HG02973 (cell line): Measurements from ENCODE around the gene PRAMEF4.
"Not testable (repeated sequence)": the region's sequence is repeated elsewhere in the genome, so short reads cannot be mapped to it uniquely, and the experiment has no call there.

Experiments used
- ATAC-seq: cut with Tn5 transposase; IDR thresholded peaks from one replicate; pipeline ENCODE4 v1.9.1; 2021; ENCODE audit warnings: moderate library complexity; ENCODE audit not compliant: unreplicated experiment

Gene PRAMEF4

GRCh38 chr1:12886101-12886500 lies at the start of gene PRAMEF4:
PRAMEF4 (minus strand) TSS chr1:12886201; CDS start chr1:12883394, 2,807 bp downstream.
- ATAC-seq: not testable (repeated sequence)

DNA sequence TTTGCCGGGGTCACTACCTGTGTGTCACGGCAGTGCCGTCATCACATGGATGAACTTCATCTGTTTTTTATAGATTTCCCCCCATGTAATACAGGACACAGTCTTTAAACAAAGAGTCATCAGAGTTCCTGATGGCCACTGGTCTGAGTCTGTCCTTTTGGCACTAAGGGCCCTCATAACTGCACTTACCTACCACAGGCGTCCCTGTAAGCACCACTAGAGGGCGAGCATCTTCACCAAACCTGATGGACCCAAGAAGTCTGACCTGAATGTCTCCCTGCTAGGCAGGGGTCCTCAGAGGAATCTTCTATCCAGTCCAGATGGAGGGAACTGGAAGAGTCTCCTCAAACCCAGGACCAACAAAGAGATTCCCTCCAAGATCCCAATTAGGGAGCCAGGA lies 38.4 kb upstream of the PRAMEF4 start:
- not testable (repeated sequence) for ATAC-seq

- ATAC-seq: not testable (repeated sequence)
Observed at GRCh38 chr1:12921749-12922148, 35.7 kb upstream of the PRAMEF4 start.

GRCh38 chr1:12916310-12916709 lies 30.3 kb upstream of the PRAMEF4 start, which contains the start of gene PRAMEF7:
PRAMEF7 (plus strand) TSS chr1:12916610; CDS start chr1:12917693, 1,083 bp downstream.
- not testable (repeated sequence) for ATAC-seq

DNA sequence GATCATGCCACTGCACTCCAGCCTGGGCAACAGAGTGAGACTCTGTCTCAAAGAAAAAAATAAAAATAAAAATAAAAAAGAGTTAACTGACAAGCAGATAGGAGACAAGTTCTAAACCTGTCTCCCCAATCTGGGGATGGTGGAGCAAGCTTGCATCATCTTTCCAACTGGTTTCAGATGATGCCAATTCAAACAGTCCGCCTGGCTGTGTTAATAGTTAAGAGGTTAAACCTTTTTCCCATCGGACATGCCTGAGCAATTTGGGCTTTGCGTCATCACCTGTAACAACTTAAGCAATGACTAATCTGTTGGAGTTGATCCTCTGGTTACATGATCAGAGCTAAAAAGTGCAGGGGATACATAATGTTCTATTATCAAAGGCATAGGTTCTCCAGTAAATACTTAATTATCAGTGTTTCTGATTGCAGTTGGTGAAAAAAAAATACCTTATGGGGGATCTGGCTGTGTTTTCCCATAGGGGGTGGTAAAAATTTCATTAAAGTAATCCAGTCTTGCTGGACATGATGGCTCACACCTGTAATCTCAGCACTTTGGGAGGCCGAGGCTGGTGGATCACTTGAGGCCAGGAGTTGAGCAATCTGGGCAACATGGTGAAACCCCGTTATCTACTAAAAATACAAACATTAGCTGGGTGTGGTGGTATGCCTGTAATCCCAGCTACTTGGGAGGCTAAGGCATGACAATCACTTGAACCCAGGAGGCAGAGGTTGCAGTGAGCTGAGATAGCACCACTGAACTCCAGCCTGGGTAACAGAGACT lies 18.0 kb upstream of the PRAMEF4 start:
- ATAC-seq: not testable (repeated sequence)

- not testable (repeated sequence) for ATAC-seq
Observed at GRCh38 chr1:12899186-12899585, 13.2 kb upstream of the PRAMEF4 start.

DNA sequence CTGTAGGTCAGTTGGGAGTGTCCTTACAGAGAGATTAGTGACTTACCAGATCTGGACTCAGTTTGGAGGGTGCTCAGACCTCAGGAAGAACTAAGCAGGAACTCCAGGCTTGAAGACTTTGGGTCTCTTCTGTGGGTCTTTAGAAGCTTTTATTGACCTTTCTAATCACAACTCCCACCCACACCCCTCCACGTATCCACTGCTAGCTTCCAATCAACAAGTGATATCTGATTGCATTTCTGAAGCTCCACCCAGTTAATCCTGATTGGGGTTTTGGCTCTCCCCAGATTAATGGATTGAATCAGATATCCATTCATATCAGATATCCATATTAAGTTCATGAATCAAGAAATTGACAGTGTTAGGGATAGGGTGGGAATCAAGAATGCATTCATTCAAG lies 12.2 kb upstream of the PRAMEF4 start, which contains the start of gene PRAMEF10:
Gene PRAMEF10, minus strand, starts transcription at position 101 of the 400 bp plus-strand sequence. CDS start 2,423 bp downstream, outside the sequence.
- ATAC-seq: not testable (repeated sequence)

DNA sequence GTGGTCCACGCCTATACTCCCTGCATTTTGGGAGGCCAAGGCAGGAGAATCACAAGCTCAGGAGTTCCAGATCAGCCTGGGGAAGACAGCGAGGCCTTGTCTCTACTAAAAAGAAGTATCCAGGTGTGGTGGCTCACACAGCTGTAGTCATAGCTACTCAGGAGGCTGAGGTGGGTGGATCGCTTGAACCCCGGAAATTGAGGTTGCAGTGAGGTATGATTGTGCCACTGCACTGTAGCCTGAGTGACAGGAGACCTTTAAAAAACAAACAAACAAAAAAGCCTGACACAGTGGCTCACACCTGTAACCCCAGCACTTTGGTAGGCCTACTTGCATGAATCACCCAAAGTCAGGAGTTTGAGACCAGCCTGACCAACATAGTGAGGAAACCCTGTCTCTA lies 7.5 kb downstream of the PRAMEF4 start:
- ATAC-seq: not testable (repeated sequence)

DNA sequence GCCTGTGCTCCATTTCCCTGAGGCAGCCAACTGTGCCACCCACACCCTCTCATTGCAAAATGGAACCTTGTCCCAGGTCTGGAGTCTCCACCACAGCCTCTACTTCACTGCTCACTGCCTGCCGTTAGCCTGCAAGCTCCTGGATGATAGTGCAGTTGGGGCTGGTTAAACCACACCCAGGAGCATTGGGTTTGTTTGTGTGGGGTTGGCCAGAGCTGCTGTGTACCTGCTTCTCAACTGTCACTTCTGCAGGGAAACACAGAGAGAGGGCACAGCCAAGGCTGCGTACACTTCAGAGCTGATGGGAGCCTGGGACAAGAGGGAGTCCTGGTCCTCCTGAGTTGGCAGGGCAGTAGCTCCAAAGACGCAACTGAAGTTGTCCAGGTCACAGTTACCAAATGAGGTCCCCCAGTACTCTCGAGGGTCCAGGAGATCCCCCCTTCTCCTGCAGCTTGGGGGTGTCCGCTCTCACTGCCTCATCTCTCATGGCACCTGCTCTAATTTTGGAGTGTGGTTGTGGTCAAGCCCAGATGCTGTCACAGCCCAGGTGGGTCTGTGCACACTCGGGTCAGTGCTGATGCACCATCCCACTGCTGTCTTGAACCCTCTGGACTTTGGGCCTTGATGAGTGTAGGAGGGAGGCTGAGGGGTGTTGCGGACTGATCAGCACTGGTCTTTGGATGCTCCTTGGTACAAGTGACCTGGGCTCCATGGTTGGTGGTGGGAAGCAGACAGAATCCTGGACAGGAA lies 22.7 kb downstream of the PRAMEF4 start:
- not testable (repeated sequence) for ATAC-seq

DNA sequence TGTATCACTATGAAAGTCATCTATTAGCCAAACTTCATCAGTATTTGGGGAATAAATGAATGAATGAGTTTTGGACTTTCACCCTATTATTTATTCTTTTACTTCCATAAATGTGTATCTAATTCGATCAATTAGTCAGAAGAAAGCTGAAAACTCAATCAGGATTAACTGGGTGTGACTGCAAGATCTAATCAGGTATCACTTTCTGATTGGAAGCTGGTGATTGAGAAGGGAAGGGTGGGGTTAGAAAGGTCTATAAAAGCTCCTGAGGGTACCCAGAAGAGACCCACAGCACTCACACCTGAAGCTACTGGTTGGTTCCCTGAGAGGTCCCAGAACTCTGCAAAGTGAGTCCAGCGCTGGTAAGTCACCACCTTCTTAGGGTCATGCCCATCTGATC lies 29.2 kb downstream of the PRAMEF4 start, which contains the start of gene PRAMEF2:
Gene PRAMEF2, plus strand, starts transcription at position 301 of the 400 bp plus-strand sequence. CDS start 1,924 bp downstream, outside the sequence.
- not testable (repeated sequence) for ATAC-seq

DNA sequence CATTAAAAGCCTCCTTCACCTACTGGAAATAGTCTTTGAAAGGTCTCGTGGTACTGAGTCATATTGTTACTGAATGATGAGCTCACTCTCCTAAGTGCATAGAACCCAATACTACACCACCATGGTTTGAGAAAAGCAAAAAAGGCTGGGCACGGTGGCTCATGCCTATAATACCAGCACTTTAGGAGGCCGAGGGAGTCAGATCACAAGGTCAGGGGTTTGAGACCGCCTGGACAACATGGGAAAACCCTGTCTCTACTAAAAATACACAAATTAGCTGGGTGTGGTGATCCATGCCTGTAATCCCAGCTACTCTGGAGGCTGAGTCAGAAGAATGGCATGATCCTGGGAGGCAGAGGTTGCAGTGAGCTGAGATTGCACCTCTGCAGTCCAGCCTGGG lies 34.2 kb downstream of the PRAMEF4 start:
- no peak for ATAC-seq

DNA sequence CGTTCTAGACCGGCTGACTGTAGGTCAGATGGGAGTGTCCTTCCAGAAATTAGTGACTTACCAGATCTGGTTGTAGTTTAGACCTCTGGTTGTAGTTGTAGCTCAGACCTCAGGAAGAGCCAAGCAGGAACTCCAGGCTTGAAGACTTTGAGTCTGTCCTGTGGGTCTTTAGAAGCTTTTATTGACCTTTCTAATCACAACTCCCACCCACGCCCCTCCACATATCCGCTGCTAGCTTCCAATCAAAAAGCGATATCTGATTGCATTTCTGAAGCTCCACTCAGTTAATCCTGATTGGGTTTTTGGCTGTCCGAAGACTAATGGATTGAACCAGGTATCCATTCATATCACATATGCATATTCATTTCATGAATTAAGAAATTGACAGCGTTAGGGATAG lies 37.4 kb downstream of the PRAMEF4 start, which contains the start of gene HNRNPCL1:
Gene HNRNPCL1, minus strand, starts transcription at position 101 of the 400 bp plus-strand sequence. CDS start 431 bp downstream, outside the sequence.
- not testable (repeated sequence) for ATAC-seq

DNA sequence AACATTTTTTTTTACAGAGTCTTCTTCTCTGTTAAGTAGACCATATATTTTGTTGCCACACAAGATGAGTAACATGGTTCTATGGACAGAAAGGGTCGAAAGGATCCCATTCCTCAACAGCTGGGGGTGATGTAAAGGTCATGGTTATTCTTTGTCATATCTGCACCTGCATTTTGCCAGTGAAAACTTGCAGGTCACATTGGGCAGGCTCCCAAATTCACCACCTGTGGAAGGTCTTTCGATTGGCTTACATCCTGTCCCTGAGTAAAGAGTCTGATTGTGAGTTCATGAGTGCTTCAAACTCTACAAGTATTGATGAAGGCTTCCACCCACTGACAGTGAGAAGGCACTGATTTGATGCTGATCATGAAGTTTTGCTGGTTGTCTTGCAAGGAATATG lies 52.8 kb downstream of the PRAMEF4 start:
- ATAC-seq: not testable (repeated sequence)

DNA sequence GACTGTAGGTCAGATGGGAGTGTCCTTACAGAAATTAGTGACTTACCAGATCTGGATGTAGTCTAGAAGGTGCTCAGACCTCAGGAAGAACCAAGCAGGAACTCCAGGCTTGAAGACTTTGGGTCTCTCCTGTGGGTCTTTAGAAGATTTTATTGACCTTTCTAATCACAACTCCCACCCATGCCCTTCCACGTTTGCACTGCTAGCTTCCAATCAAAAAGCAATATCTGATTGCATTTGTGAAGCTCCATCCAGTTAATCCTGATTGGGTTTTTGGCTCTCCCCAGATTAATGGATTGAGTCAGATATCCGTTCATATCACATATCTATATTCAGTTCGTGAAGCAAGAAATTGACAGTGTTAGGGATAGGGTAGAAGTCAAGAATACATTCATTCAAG lies 54.7 kb downstream of the PRAMEF4 start, which contains the start of gene PRAMEF11:
Gene PRAMEF11, minus strand, starts transcription at position 101 of the 400 bp plus-strand sequence. CDS start 2,621 bp downstream, outside the sequence.
- ATAC-seq: not testable (repeated sequence)
